Neuronal stem cell (in vitro differentiated cells): ENCODE data around the gene FCRL6.

Experiments
- DNase-seq: peaks from one replicate; pipeline ENCODE4 v3.0.0-alpha.2; 2013; ENCODE audit warnings: low spot score
- H2AFZ ChIP-seq: one replicate; pipeline ENCODE4 v1.6.1; 2013; ENCODE audit warnings: mild to moderate bottlenecking, low read length, inconsistent platforms
- H2AK5ac ChIP-seq: 2 replicates; pipeline ENCODE4 v1.6.1; 2013; ENCODE audit warnings: low read depth, mild to moderate bottlenecking, inconsistent platforms, low read length, moderate library complexity, mixed read lengths
- H2BK120ac ChIP-seq: 2 replicates; pipeline ENCODE4 v1.6.1; 2013; ENCODE audit warnings: low read depth, mild to moderate bottlenecking, inconsistent platforms, low read length, moderate library complexity, mixed read lengths
- H2BK12ac ChIP-seq: one replicate; pipeline ENCODE4 v1.6.1; 2013; ENCODE audit warnings: low read length, inconsistent platforms
- H2BK15ac ChIP-seq: 2 replicates; pipeline ENCODE4 v1.6.1; 2013; ENCODE audit warnings: mild to moderate bottlenecking, low read length, inconsistent platforms, mixed read lengths
- H2BK5ac ChIP-seq: one replicate; pipeline ENCODE4 v1.6.1; 2013; ENCODE audit warnings: inconsistent platforms, mild to moderate bottlenecking, low read length, moderate library complexity
- H3K14ac ChIP-seq: one replicate; pipeline ENCODE4 v1.6.1; 2013; ENCODE audit warnings: low read length, inconsistent platforms
- H3K18ac ChIP-seq: 2 replicates; pipeline ENCODE4 v1.6.1; 2013; ENCODE audit warnings: low read length, inconsistent platforms
- H3K23ac ChIP-seq: 2 replicates; pipeline ENCODE4 v1.6.1; 2013; ENCODE audit warnings: low read depth, mild to moderate bottlenecking, mixed read lengths, low read length, inconsistent platforms; ENCODE audit not compliant: poor library complexity
- H3K27ac ChIP-seq: replicated peaks from 3 replicates; pipeline ENCODE4 v1.5.1; 2013; ENCODE audit warnings: low read length, inconsistent platforms
- H3K27me3 ChIP-seq, 3 experiments: 2 replicates each; pipeline ENCODE4 v1.6.1; 2013; ENCODE audit warnings: low read length in 3 of 3, mild to moderate bottlenecking in 2 of 3, inconsistent platforms in 1 of 3, low read depth in 1 of 3, mixed read lengths in 1 of 3, moderate library complexity in 1 of 3; ENCODE audit not compliant: control insufficient read depth in 3 of 3, insufficient read depth in 3 of 3
- H3K36me3 ChIP-seq, 2 donors: replicated peaks in 1 of 2; 2 replicates each; pipeline ENCODE4 v1.6.1; 2013; ENCODE audit warnings: low read length in 2 of 2; ENCODE audit not compliant: control insufficient read depth in 2 of 2, insufficient read depth in 2 of 2
- H3K4ac ChIP-seq: 2 replicates; pipeline ENCODE4 v1.6.1; 2013; ENCODE audit warnings: inconsistent platforms, mild to moderate bottlenecking, low read length, moderate library complexity
- H3K4me1 ChIP-seq, 2 donors: 1 replicate in 1 of 2; 2 replicates in 1 of 2; pipeline ENCODE4 v1.6.1; 2013; ENCODE audit warnings: low read length in 2 of 2, low read depth in 1 of 2; ENCODE audit not compliant: control insufficient read depth in 2 of 2, insufficient read depth in 1 of 2
- H3K4me2 ChIP-seq: one replicate; pipeline ENCODE4 v1.6.1; 2013; ENCODE audit warnings: mild to moderate bottlenecking, low read length, inconsistent platforms; ENCODE audit not compliant: insufficient read depth, poor library complexity, severe bottlenecking
- H3K4me3 ChIP-seq, 2 donors: 2 replicates each; pipeline ENCODE4 v1.5.1; 2013; ENCODE audit warnings: low read length in 2 of 2, mild to moderate bottlenecking in 2 of 2, inconsistent platforms in 1 of 2, moderate library complexity in 1 of 2
- H3K79me1 ChIP-seq: one replicate; pipeline ENCODE4 v1.6.1; 2013; ENCODE audit warnings: low read depth, mild to moderate bottlenecking, inconsistent platforms, low read length, moderate library complexity
- H3K9ac ChIP-seq: one replicate; pipeline ENCODE4 v1.6.1; 2013; ENCODE audit warnings: mild to moderate bottlenecking, low read depth, low read length, inconsistent platforms; ENCODE audit not compliant: poor library complexity
- H3K9me3 ChIP-seq, 2 donors: replicated peaks in 1 of 2; 2 replicates each; pipeline versions ENCODE3 to v1.6.1; 2013; ENCODE audit warnings: low read length in 2 of 2, mild to moderate bottlenecking in 2 of 2, inconsistent platforms in 1 of 2, low read depth in 1 of 2, mixed read lengths in 1 of 2, moderate library complexity in 1 of 2; ENCODE audit not compliant: control insufficient read depth in 2 of 2, insufficient read depth in 1 of 2
- H4K8ac ChIP-seq: one replicate; pipeline ENCODE4 v1.6.1; 2013; ENCODE audit warnings: low read depth, mild to moderate bottlenecking, inconsistent platforms, low read length, moderate library complexity
- H4K91ac ChIP-seq: one replicate; pipeline ENCODE4 v1.6.1; 2013; ENCODE audit warnings: low read length, low read depth, mild to moderate bottlenecking, inconsistent platforms; ENCODE audit not compliant: poor library complexity
- WGBS, 2 donors: extraction: QIAGEN DNeasy Blood & Tissue Kit; methylation state at CpG; one replicate each; pipeline ENCODE4 v1.1.7; 2013; ENCODE audit warnings: missing lambda C conversion rate in 2 of 2, mixed read lengths in 1 of 2; ENCODE audit not compliant: insufficient read length in 2 of 2, insufficient replicate concordance in 1 of 2; ENCODE audit errors: extremely low coverage in 2 of 2; 5-methylcytosine and 5-hydroxymethylcytosine counted together

FCRL6 gene

GRCh38 chr1:159835356-159835755, 33.2 kb downstream of the FCRL6 start:
- no peak overlapping the region for H2AFZ ChIP-seq
- H3K23ac ChIP-seq, result no peak overlapping the region
- no peak overlapping the region for H3K27ac ChIP-seq
- H4K91ac ChIP-seq, result no peak overlapping the region
- WGBS, 2 donors, result no CpG with 5 or more reads among the region's 3 CpGs
- H3K14ac ChIP-seq, result no peak overlapping the region
- no peak overlapping the region for H3K4me2 ChIP-seq
- no peak overlapping the region for H3K4me3 ChIP-seq
- H3K18ac ChIP-seq, result no peak overlapping the region
- no peak overlapping the region for H2AK5ac ChIP-seq
- no peak overlapping the region for H2BK12ac ChIP-seq
- H3K4ac ChIP-seq, result no peak overlapping the region
- no peaks in the 10 kb centered on the region for H3K9me3 ChIP-seq
- no peak overlapping the region for H3K9ac ChIP-seq
- no peaks in the 10 kb centered on the region for H3K36me3 ChIP-seq
- no peak overlapping the region for H2BK5ac ChIP-seq
- H2BK15ac ChIP-seq, result no peak overlapping the region
- no peak overlapping the region for H4K8ac ChIP-seq
- no peak overlapping the region for H2BK120ac ChIP-seq
- H3K79me1 ChIP-seq, result no peaks in the 10 kb centered on the region
- H3K27me3 ChIP-seq, result peaks cover 0 to 25% (median 0%) of the 10 kb centered on the region in 3 experiments
- no peak for DNase-seq
- H3K4me1 ChIP-seq, result peaks cover 0 to 7% of the 10 kb centered on the region in 2 donors

- Histone ChIP-seq H4K91ac (no peak overlapping the region), H3K18ac (no peak overlapping the region), H3K9ac (no peak overlapping the region), H3K79me1 (no peaks in the 10 kb centered on the region), H3K27me3 (peaks cover 0 to 21% (median 0%) of the 10 kb centered on the region in 3 experiments), H3K4ac (no peak overlapping the region), H3K9me3 (no peaks in the 10 kb centered on the region), H3K4me1 (peaks cover 0 to 7% of the 10 kb centered on the region in 2 donors), H4K8ac (no peak overlapping the region), H3K4me3 (no peak overlapping the region), H2AFZ (no peak overlapping the region), H2BK5ac (no peak overlapping the region), H3K14ac (no peak overlapping the region), H2BK15ac (no peak overlapping the region), H2AK5ac (no peak overlapping the region), H3K23ac (no peak overlapping the region), H3K36me3 (no peaks in the 10 kb centered on the region), H2BK12ac (no peak overlapping the region), H3K4me2 (no peak overlapping the region), H2BK120ac (no peak overlapping the region), H3K27ac (no peak overlapping the region)
- DNase-seq, result no peak
- no CpG with 5 or more reads among the region's 8 CpGs for WGBS, 2 donors
Measured at GRCh38 chr1:159835862-159836525, 33.8 kb downstream of the FCRL6 start.

GRCh38 chr1:159838715-159839114, 36.6 kb downstream of the FCRL6 start:
- Histone ChIP-seq H3K9me3 (no peaks in the 10 kb centered on the region), H3K4me3 (no peak overlapping the region), H3K36me3 (no peaks in the 10 kb centered on the region), H3K4me2 (no peak overlapping the region), H3K18ac (no peak overlapping the region), H2AK5ac (no peak overlapping the region), H3K23ac (no peak overlapping the region), H2BK12ac (no peak overlapping the region), H3K4ac (no peak overlapping the region), H3K9ac (no peak overlapping the region), H3K27ac (no peak overlapping the region), H2AFZ (no peak overlapping the region), H3K27me3 (peaks cover 0 to 9% (median 0%) of the 10 kb centered on the region in 3 experiments), H4K8ac (no peak overlapping the region), H2BK15ac (no peak overlapping the region), H4K91ac (no peak overlapping the region), H2BK5ac (no peak overlapping the region), H2BK120ac (no peak overlapping the region), H3K14ac (no peak overlapping the region), H3K4me1 (no peaks in the 10 kb centered on the region), H3K79me1 (no peaks in the 10 kb centered on the region)
- no peak for DNase-seq
- no CpG with 5 or more reads among the region's 1 CpG for WGBS, 2 donors

GRCh38 chr1:159839116-159839849, 37.1 kb downstream of the FCRL6 start:
- H3K36me3 ChIP-seq, result no peaks in the 10 kb centered on the region
- no peaks in the 10 kb centered on the region for H3K4me1 ChIP-seq
- no peak overlapping the region for H2AFZ ChIP-seq
- no peak overlapping the region for H3K9ac ChIP-seq
- no peak overlapping the region for H2BK5ac ChIP-seq
- no peak overlapping the region for H3K18ac ChIP-seq
- no peaks in the 10 kb centered on the region for H3K79me1 ChIP-seq
- H2BK12ac ChIP-seq, result no peak overlapping the region
- no peak overlapping the region for H4K8ac ChIP-seq
- no peak overlapping the region for H3K4ac ChIP-seq
- no peaks in the 10 kb centered on the region for H3K9me3 ChIP-seq
- DNase-seq, result no peak
- peaks cover 0 to 9% (median 0%) of the 10 kb centered on the region in 3 experiments for H3K27me3 ChIP-seq
- H3K27ac ChIP-seq, result no peak overlapping the region
- no peak overlapping the region for H3K23ac ChIP-seq
- H3K4me2 ChIP-seq, result no peak overlapping the region
- WGBS, 2 donors, result no CpG with 5 or more reads among the region's 5 CpGs
- H3K14ac ChIP-seq, result no peak overlapping the region
- no peak overlapping the region for H3K4me3 ChIP-seq
- H2BK15ac ChIP-seq, result no peak overlapping the region
- H2BK120ac ChIP-seq, result no peak overlapping the region
- no peak overlapping the region for H2AK5ac ChIP-seq
- no peak overlapping the region for H4K91ac ChIP-seq
